ENCODE measurements around the gene AFDN.

The AFDN gene

GRCh38 chr6:167846997-167847606, 20.4 kb downstream of the AFDN start:
- DNase-seq = no peak

GRCh38 chr6:167847936-167848335, 21.2 kb downstream of the AFDN start:
- no peak for DNase-seq

- no peak for DNase-seq
Measured at GRCh38 chr6:167848783-167849182, 22.1 kb downstream of the AFDN start.

GRCh38 chr6:167849846-167850459, 23.2 kb downstream of the AFDN start:
- no peak for DNase-seq

GRCh38 chr6:167850782-167851181, 24.1 kb downstream of the AFDN start:
- no peak for DNase-seq

- DNase-seq = no peak
Measured at GRCh38 chr6:167851370-167851952, 24.8 kb downstream of the AFDN start.

GRCh38 chr6:167855825-167856425, 29.2 kb downstream of the AFDN start:
- no peak for DNase-seq

- DNase-seq = no peak
Measured at GRCh38 chr6:167856474-167856873, 29.8 kb downstream of the AFDN start.

GRCh38 chr6:167856999-167857660, 30.4 kb downstream of the AFDN start:
- DNase-seq = no peak

- no peak for DNase-seq
Measured at GRCh38 chr6:167858086-167858591, 31.4 kb downstream of the AFDN start.

GRCh38 chr6:167858842-167859664, 32.3 kb downstream of the AFDN start:
- no peak for DNase-seq

GRCh38 chr6:167860550-167861226, 34.0 kb downstream of the AFDN start:
- no peak for DNase-seq

GRCh38 chr6:167861424-167861823, 34.7 kb downstream of the AFDN start:
- DNase-seq = no peak

GRCh38 chr6:167863897-167864296, 37.2 kb downstream of the AFDN start:
- DNase-seq = no peak

- no peak for DNase-seq
Measured at GRCh38 chr6:167866642-167867041, 39.9 kb downstream of the AFDN start.

GRCh38 chr6:167870321-167870720, 43.6 kb downstream of the AFDN start:
- no peak for DNase-seq

- no peak for DNase-seq
Measured at GRCh38 chr6:167872538-167873210, 46.0 kb downstream of the AFDN start.

- no peak for DNase-seq
Measured at GRCh38 chr6:167877994-167878779, 51.5 kb downstream of the AFDN start.

- DNase-seq = no peak
Measured at GRCh38 chr6:167879612-167880011, 52.9 kb downstream of the AFDN start.

- no peak for DNase-seq
Measured at GRCh38 chr6:167881327-167881726, 54.6 kb downstream of the AFDN start.

All from activated CD4-positive, alpha-beta T cell treated with anti-CD3 and anti-CD28 coated beads, Interleukin-2, amount 50 U/mL, for 1 hour (primary cell).